Prostate gland (tissue), 2 donors: ENCODE data around the gene SUSD3. TPM values are rescaled to one million over a fixed set of nuclear protein-coding genes. Genes with fewer than 3 reads are reported as not detected.

ENCODE experiments used
- DNase-seq: peaks from one replicate; pipeline ENCODE4 v3.0.0-alpha.2; 2019; ENCODE audit warnings: low spot score
- H3K27ac ChIP-seq, 2 donors: fragments of 200-600 bp; sonication (generic); 2 replicates each; pipeline ENCODE4 v1.5.1; 2017 to 2019
- H3K27me3 ChIP-seq: fragments of 200-600 bp; sonication (generic); replicated peaks from 2 replicates; pipeline ENCODE4 v1.5.1; 2019; ENCODE audit not compliant: insufficient read depth
- H3K36me3 ChIP-seq, 2 donors: fragments of 200-600 bp; sonication (generic); 1 replicate in 1 of 2; 2 replicates in 1 of 2; pipeline versions ENCODE4 v1.5.1 to v1.8.1; 2017 to 2019
- H3K4me1 ChIP-seq: fragments of 200-600 bp; sonication (generic); replicated peaks from 2 replicates; pipeline ENCODE4 v1.5.1; 2019
- H3K4me3 ChIP-seq, 2 donors: fragments of 200-600 bp; sonication (generic); 2 replicates each; pipeline ENCODE4 v1.5.1; 2017 to 2019
- H3K9me3 ChIP-seq: fragments of 200-600 bp; sonication (generic); 2 replicates; pipeline ENCODE4 v1.5.1; 2017
- CTCF ChIP-seq, 4 experiments: fragments of 200-600 bp in 2 of 4; fragments of 450-650 bp in 2 of 4; sonication (generic) in 2 of 4; IDR thresholded peaks; 1 replicate in 3 of 4; 2 replicates in 1 of 4; pipeline ENCODE4 v1.5.1; 2016 to 2019; ENCODE audit warnings: antibody characterized with exemption in 4 of 4, mild to moderate bottlenecking in 2 of 4, moderate library complexity in 2 of 4
- POLR2A ChIP-seq: fragments of 450-650 bp; IDR thresholded peaks from one replicate; pipeline ENCODE4 v1.6.1; 2016; ENCODE audit warnings: antibody characterized with exemption, mild to moderate bottlenecking
- POLR2AphosphoS5 ChIP-seq: sonication (generic); formaldehyde crosslinking; IDR thresholded peaks from one replicate; pipeline ENCODE4 v1.6.1; 2017; ENCODE audit warnings: antibody characterized with exemption
- WGBS: methylation state at CpG from one replicate; pipeline ENCODE4 v1.1.5; 2018; 5-methylcytosine and 5-hydroxymethylcytosine counted together
- intact Hi-C: fragments of 100-400 bp; cut with DNase I; formaldehyde crosslinking; loops from one replicate; pipeline ENCODE4 v1.14.2; 2022
- total RNA-seq, 2 donors: library from RNA; depleted of rRNA; stranded (reverse); fragments of >200 nt; gene quantifications; one replicate each; pipeline ENCODE4 v1.1.0, GENCODE V29; 2016

SUSD3 gene
- total RNA-seq: 100 to 1,000 TPM in 1 of 2 donors, 1 to 10 TPM in 1; 2.2 to 471 TPM

- Histone ChIP-seq H3K27ac (no peak within 1 kb of the TSS), H3K27me3 (no peaks in the 10 kb centered on the region), H3K4me1 (no peaks in the 10 kb centered on the region), H3K4me3 (peak within 1 kb of the TSS; percentile 33 to 39), H3K36me3 (no peaks in the 10 kb centered on the region), H3K9me3 (no peaks in the 10 kb centered on the region)
- DNase-seq: peak; percentile 18
- intact Hi-C loops: no loop called here
- TF ChIP-seq POLR2AphosphoS5 (no peak), POLR2A (no peak), CTCF (IDR thresholded peaks at IDR 0.05) (no peak)
- 3% methylated on average over 54 of the region's 55 CpGs for WGBS
Observed at GRCh38 chr9:93058355-93059010, at the start of gene SUSD3. TSS of gene SUSD3 (plus strand) at chr9:93058701. CDS start at chr9:93058743, 42 bp downstream.

GRCh38 chr9:93009337-93010015 lies 49.0 kb upstream of the SUSD3 start:
- Histone ChIP-seq H3K9me3 (no peaks in the 10 kb centered on the region), H3K4me1 (no peaks in the 10 kb centered on the region), H3K27ac (no peak overlapping the region), H3K27me3 (no peaks in the 10 kb centered on the region), H3K36me3 (no peaks in the 10 kb centered on the region), H3K4me3 (no peak overlapping the region)
- no peak for DNase-seq
- TF ChIP-seq POLR2A (no peak), POLR2AphosphoS5 (no peak), CTCF (IDR thresholded peaks at IDR 0.05) (no peak)
- intact Hi-C loops: loop anchor here (10.0 kb wide), 2 partner anchors 85 to 155 kb away; partner anchors contain the start of gene CARD19
- 79% methylated on average over 21 of the region's 21 CpGs for WGBS

- WGBS: 87% methylated on average over 13 of the region's 13 CpGs
- TF ChIP-seq POLR2AphosphoS5: no peak
- TF ChIP-seq POLR2A: no peak
- TF ChIP-seq CTCF (IDR thresholded peaks at IDR 0.05): no peak
Observed at GRCh38 chr9:93010056-93010455, 48.4 kb upstream of the SUSD3 start.

GRCh38 chr9:93010704-93011103 lies 47.8 kb upstream of the SUSD3 start:
- TF ChIP-seq POLR2AphosphoS5: no peak
- no peak for TF ChIP-seq CTCF (IDR thresholded peaks at IDR 0.05)
- WGBS: 86% methylated on average over 4 of the region's 4 CpGs
- no peak for DNase-seq
- Histone ChIP-seq H3K27me3 (no peaks in the 10 kb centered on the region), H3K27ac (no peak overlapping the region), H3K4me1 (no peaks in the 10 kb centered on the region), H3K4me3 (no peak overlapping the region), H3K9me3 (no peaks in the 10 kb centered on the region), H3K36me3 (no peaks in the 10 kb centered on the region)
- intact Hi-C loops: no loop called here

More at GRCh38 chr9:93010056-93010455, 48.4 kb upstream of the SUSD3 start:
- no peak overlapping the region for H3K4me3 ChIP-seq
- H3K27ac ChIP-seq: no peak overlapping the region
- intact Hi-C loops: no loop called here
- H3K4me1 ChIP-seq: no peaks in the 10 kb centered on the region
- H3K36me3 ChIP-seq: no peaks in the 10 kb centered on the region
- no peaks in the 10 kb centered on the region for H3K27me3 ChIP-seq
- no peaks in the 10 kb centered on the region for H3K9me3 ChIP-seq
- DNase-seq: no peak

- TF ChIP-seq POLR2A (no peak), CTCF (IDR thresholded peaks at IDR 0.05) (no peak), POLR2AphosphoS5 (no peak)
Observed at GRCh38 chr9:93011114-93011513, 47.4 kb upstream of the SUSD3 start.

More at GRCh38 chr9:93011114-93011513, 47.4 kb upstream of the SUSD3 start:
- intact Hi-C loops: no loop called here
- H3K9me3 ChIP-seq: no peaks in the 10 kb centered on the region
- no peaks in the 10 kb centered on the region for H3K27me3 ChIP-seq
- no peak overlapping the region for H3K4me3 ChIP-seq
- H3K27ac ChIP-seq: no peak overlapping the region
- no peaks in the 10 kb centered on the region for H3K4me1 ChIP-seq
- H3K36me3 ChIP-seq: no peaks in the 10 kb centered on the region
- DNase-seq: no peak
- 88% methylated on average over 8 of the region's 8 CpGs for WGBS
